Endothelial cell of umbilical vein (primary cell): ENCODE results near the gene ARNT2. TPM values are rescaled to one million over a fixed set of nuclear protein-coding genes. Genes with fewer than 3 reads are reported as not detected.

Experiments
- BruUV-seq: library from RNA; stranded (reverse); fragments of 400-500 nt; replicated peaks from 2 replicates; lab custom pipeline; 2021; lab: Mats Ljungman, UMichigan
- CTCF ChIA-PET: fragments of 300-600, 350-600 bp; sonication (Branson Sonifier 250); formaldehyde crosslinking; loops from one replicate; lab custom pipeline; 2021; ENCODE audit warnings: antibody characterized with exemption, inconsistent platforms; lab: Charles Lee
- POLR2A ChIA-PET: fragments of 300-600, 350-600 bp; sonication (Branson Sonifier 250); formaldehyde crosslinking; loops from one replicate; lab custom pipeline; 2021; ENCODE audit warnings: antibody characterized with exemption, inconsistent platforms; lab: Charles Lee
- DNase-seq: peaks from one replicate; pipeline ENCODE4 v3.0.0-alpha.2; 2011; ENCODE audit warnings: low read depth, low spot score
- FAIRE-seq: peaks from 2 replicates; lab custom pipeline; 2011; peaks lifted over from hg19 to GRCh38; lab: Jason Lieb, UNC
- H2AFZ ChIP-seq: 2 replicates; pipeline ENCODE4 v1.6.0; 2012; ENCODE audit warnings: low read depth, low read length, control low read depth, inconsistent platforms
- H3K27ac ChIP-seq: 2 replicates; pipeline ENCODE4 v1.5.1; 2011; ENCODE audit warnings: low read depth, mild to moderate bottlenecking, control low read depth, low read length, moderate library complexity; ENCODE audit not compliant: insufficient read depth
- H3K27me3 ChIP-seq, 2 experiments: 2 replicates each; pipeline versions ENCODE4 v1.6.0 to v1.6.1; 2011; ENCODE audit warnings: low read length in 2 of 2, mixed read lengths in 1 of 2; ENCODE audit not compliant: control insufficient read depth in 2 of 2, insufficient read depth in 2 of 2
- H3K36me3 ChIP-seq, 2 experiments: 2 replicates in 1 of 2; 3 replicates in 1 of 2; pipeline ENCODE4 v1.5.1; 2011; ENCODE audit warnings: low read length in 2 of 2, mild to moderate bottlenecking in 1 of 2, moderate library complexity in 1 of 2; ENCODE audit not compliant: control insufficient read depth in 2 of 2, insufficient read depth in 2 of 2; ENCODE audit errors: extremely low read depth in 1 of 2
- H3K4me1 ChIP-seq: 3 replicates; pipeline ENCODE4 v1.5.1; 2011; ENCODE audit warnings: mild to moderate bottlenecking, low read length; ENCODE audit not compliant: control insufficient read depth, insufficient read depth; ENCODE audit errors: extremely low read depth
- H3K4me2 ChIP-seq: 2 replicates; pipeline ENCODE4 v1.6.1; 2011; ENCODE audit warnings: low read length, control low read depth, mixed read lengths; ENCODE audit not compliant: insufficient read depth
- H3K4me3 ChIP-seq, 3 experiments: fragments of 200-600 bp in 1 of 3; sonication (generic), shearing (Covaris generic) in 1 of 3; replicated peaks in 1 of 3; 2 replicates each; pipeline ENCODE4 v1.5.1; 2011 to 2016; ENCODE audit warnings: control low read depth in 3 of 3, low read length in 3 of 3, mild to moderate bottlenecking in 2 of 3, inconsistent platforms in 1 of 3, low read depth in 1 of 3, moderate library complexity in 1 of 3; ENCODE audit not compliant: insufficient read depth in 1 of 3
- H3K79me2 ChIP-seq: 2 replicates; pipeline ENCODE4 v1.6.0; 2012; ENCODE audit warnings: low read length, inconsistent platforms; ENCODE audit not compliant: control insufficient read depth, insufficient read depth
- H3K9ac ChIP-seq: replicated peaks from 2 replicates; pipeline ENCODE3; 2011; ENCODE audit warnings: low read length, control low read depth; ENCODE audit not compliant: insufficient read depth; ENCODE audit errors: extremely low read depth
- H3K9me1 ChIP-seq: replicated peaks from 3 replicates; pipeline ENCODE4 v1.6.0; 2011; ENCODE audit warnings: mild to moderate bottlenecking, low read length; ENCODE audit not compliant: control insufficient read depth, insufficient read depth; ENCODE audit errors: extremely low read depth
- H3K9me3 ChIP-seq: replicated peaks from 2 replicates; pipeline ENCODE4 v1.5.1; 2012; ENCODE audit warnings: low read length, inconsistent platforms; ENCODE audit not compliant: control insufficient read depth, insufficient read depth
- H4K20me1 ChIP-seq: replicated peaks from 2 replicates; pipeline ENCODE3; 2011; ENCODE audit warnings: mild to moderate bottlenecking, low read length; ENCODE audit not compliant: control insufficient read depth, insufficient read depth; ENCODE audit errors: extremely low read depth
- CTCF ChIP-seq, 2 donors: IDR thresholded peaks; 1 replicate in 1 of 2; 2 replicates in 1 of 2; pipeline ENCODE4 v1.5.1; 2011; ENCODE audit warnings: low read length in 2 of 2, mild to moderate bottlenecking in 2 of 2, moderate library complexity in 2 of 2, control low read depth in 1 of 2, inconsistent platforms in 1 of 2, low read depth in 1 of 2; ENCODE audit not compliant: insufficient read depth in 1 of 2; ENCODE audit errors: extremely low read depth in 1 of 2
- EZH2 ChIP-seq: IDR thresholded peaks from 2 replicates; pipeline ENCODE4 v1.6.1; 2012; ENCODE audit warnings: borderline replicate concordance, low read depth, mild to moderate bottlenecking, moderate library complexity, low read length, inconsistent platforms; ENCODE audit not compliant: severe bottlenecking
- FOS ChIP-seq: IDR thresholded peaks from 2 replicates; pipeline ENCODE4 v1.6.1; 2011; ENCODE audit warnings: mild to moderate bottlenecking, low read length, moderate library complexity, borderline replicate concordance; ENCODE audit not compliant: insufficient read depth
- GATA2 ChIP-seq: IDR thresholded peaks from 2 replicates; pipeline ENCODE4 v1.7.0; 2011; ENCODE audit warnings: low read depth, mild to moderate bottlenecking, moderate library complexity, mixed read lengths, low read length; ENCODE audit not compliant: insufficient read length, insufficient read depth
- JUN ChIP-seq: IDR thresholded peaks from 2 replicates; pipeline ENCODE4 v1.6.1; 2011; ENCODE audit warnings: borderline replicate concordance, low read depth; ENCODE audit not compliant: insufficient read length, insufficient read depth
- MAX ChIP-seq: IDR thresholded peaks from 2 replicates; pipeline ENCODE4 v1.6.1; 2011; ENCODE audit not compliant: insufficient read depth, insufficient read length
- MYC ChIP-seq: IDR thresholded peaks from one replicate; pipeline ENCODE4 v1.6.1; 2011; ENCODE audit warnings: mild to moderate bottlenecking, low read depth, low read length
- POLR2A ChIP-seq: IDR thresholded peaks from 2 replicates; pipeline ENCODE4 v1.6.1; 2012; ENCODE audit warnings: low read depth, mild to moderate bottlenecking, control low read depth, low read length
- POLR2AphosphoS5 ChIP-seq: IDR thresholded peaks from 2 replicates; pipeline ENCODE4 v1.6.1; 2012; ENCODE audit warnings: low read depth, mild to moderate bottlenecking, control low read depth, low read length, moderate library complexity; ENCODE audit not compliant: insufficient read depth
- dilution Hi-C: fragments of 300-500 bp; cut with MboI; formaldehyde crosslinking; loops from one replicate; pipeline ENCODE4 v1.15.0; 2019; ENCODE audit warnings: low sequenced_read_pairs; ENCODE audit not compliant: extremely low pct_ligation_motif_present
- intact Hi-C: fragments of 100-400 bp; cut with micrococcal nuclease; formaldehyde crosslinking; loops from one replicate; pipeline ENCODE4 v1.10.0; 2022
- polyA plus RNA-seq, 4 experiments: library from polyadenylated mRNA; depleted of rRNA in 3 of 4; stranded (reverse) in 3 of 4; unstranded in 1 of 4; fragments of >200 nt; gene quantifications; 2 replicates each; pipeline versions ENCODE4 v1.2.1 to v1.2.3, GENCODE V29; 2011 to 2012; ENCODE audit warnings: missing spikeins in 1 of 4
- total RNA-seq: library from RNA; stranded (reverse); gene quantifications from 2 replicates; pipeline ENCODE4 v1.2.3, GENCODE V29; 2021

Gene ARNT2
- total and polyA plus RNA-seq, 2 donors (not counting 3 experiments of a cell fraction or from before 2014, with no cell fraction given), result 0.03 to 0.20 TPM

GRCh38 chr15:80449825-80450224, 45.6 kb downstream of the ARNT2 start:
- H3K36me3 ChIP-seq, result no peaks in the 10 kb centered on the region
- no peak overlapping the region for H3K9ac ChIP-seq
- CTCF ChIA-PET, result interaction anchor here (1.5 to 1.8 kb wide), 3 partner anchors 327 to 816 kb away, joined by 4 to 9 read pairs (median 8); no protein-coding TSS in a partner anchor
- H3K4me2 ChIP-seq, result no peak overlapping the region
- dilution Hi-C loops (no loop called here), intact Hi-C loops (no loop called here)
- no peak for FAIRE-seq
- no peak for DNase-seq
- peaks cover 0 to 6% of the 10 kb centered on the region in 2 experiments for H3K27me3 ChIP-seq
- H3K9me3 ChIP-seq, result no peaks in the 10 kb centered on the region
- no peak overlapping the region for H3K27ac ChIP-seq
- TF ChIP-seq MAX (no peak), MYC (no peak), CTCF (IDR thresholded peaks at IDR 0.05; ENCODE audit: extremely low read depth in 1 of 2, insufficient read depth in 1 of 2, low read depth in 1 of 2, low read length in 2 of 2) (no peak), EZH2 (no peak), POLR2A (no peak), GATA2 (no peak), JUN (no peak), FOS (no peak), POLR2AphosphoS5 (no peak)
- POLR2A ChIA-PET, result no interaction called here
- no peaks in the 10 kb centered on the region for H3K9me1 ChIP-seq
- no peaks in the 10 kb centered on the region for H3K4me1 ChIP-seq
- no peak overlapping the region for H2AFZ ChIP-seq
- BruUV-seq, result no TSS peak
- H4K20me1 ChIP-seq, result no peaks in the 10 kb centered on the region
- H3K4me3 ChIP-seq, result no peak overlapping the region
- no peaks in the 10 kb centered on the region for H3K79me2 ChIP-seq
